B cell (primary cell): Measurements from ENCODE around the gene CD38. TPM values are rescaled to one million over a fixed set of nuclear protein-coding genes. Genes with fewer than 3 reads are reported as not detected.

Experiments used
- ATAC-seq: fragments of 200-7000 bp; cut with Tn5 transposase; one replicate; pipeline ENCODE4 v1.10.0; 2021; ENCODE audit warnings: low read depth, mild to moderate bottlenecking, moderate number of reproducible peaks, moderate library complexity
- CTCF ChIA-PET: fragments of 350-600 bp; sonication (Branson Sonifier 250); formaldehyde crosslinking; loops from one replicate; lab custom pipeline; 2021; ENCODE audit warnings: antibody characterized with exemption, inconsistent platforms; lab: Charles Lee
- POLR2A ChIA-PET: fragments of 350-600 bp; sonication (Branson Sonifier 250); formaldehyde crosslinking; loops from one replicate; lab custom pipeline; 2021; ENCODE audit warnings: antibody characterized with exemption; lab: Charles Lee
- DNase-seq: peaks from one replicate; pipeline ENCODE4 v3.0.0; 2013
- H2AFZ ChIP-seq: 2 replicates; pipeline ENCODE4 v1.6.1; 2012; ENCODE audit warnings: mild to moderate bottlenecking, low read depth, low read length; ENCODE audit not compliant: insufficient read depth, poor library complexity, severe bottlenecking
- H3K27ac ChIP-seq, 2 donors: 1 replicate in 1 of 2; 2 replicates in 1 of 2; pipeline ENCODE4 v1.5.1; 2012 to 2013; ENCODE audit warnings: low read length in 2 of 2, mild to moderate bottlenecking in 2 of 2, moderate library complexity in 1 of 2
- H3K27me3 ChIP-seq, 4 experiments: fragments of 200-600 bp in 1 of 4; sonication (generic) in 1 of 4; replicated peaks in 1 of 4; 1 replicate in 2 of 4; 2 replicates in 2 of 4; pipeline versions ENCODE4 v1.6.1 to v1.7.0; 2013 to 2016; ENCODE audit warnings: low read length in 3 of 4, mild to moderate bottlenecking in 2 of 4, mixed read lengths in 1 of 4, moderate library complexity in 1 of 4; ENCODE audit not compliant: insufficient read depth in 4 of 4, control insufficient read depth in 3 of 4; ENCODE audit errors: control extremely low read depth in 1 of 4
- H3K36me3 ChIP-seq, 2 experiments: replicated peaks in 1 of 2; 1 replicate in 1 of 2; 2 replicates in 1 of 2; pipeline versions ENCODE4 v1.6.1 to v1.7.1; 2013; ENCODE audit warnings: low read length in 1 of 2; ENCODE audit not compliant: insufficient read depth in 2 of 2, control insufficient read depth in 1 of 2; ENCODE audit errors: control extremely low read depth in 1 of 2, extremely low read depth in 1 of 2
- H3K4me1 ChIP-seq, 2 donors: fragments of 200-600 bp in 1 of 2; sonication (generic) in 1 of 2; 1 replicate in 1 of 2; 2 replicates in 1 of 2; pipeline versions ENCODE4 v1.5.1 to v1.6.1; 2013 to 2017; ENCODE audit warnings: low read length in 2 of 2; ENCODE audit not compliant: control insufficient read depth in 2 of 2, insufficient read depth in 2 of 2
- H3K4me2 ChIP-seq: replicated peaks from 2 replicates; pipeline ENCODE3; 2012; ENCODE audit warnings: mild to moderate bottlenecking, low read depth, low read length; ENCODE audit not compliant: poor library complexity, severe bottlenecking
- H3K4me3 ChIP-seq, 5 experiments: fragments of 200-600 bp in 1 of 5; sonication (generic) in 1 of 5; 1 replicate in 3 of 5; 2 replicates in 2 of 5; pipeline versions ENCODE4 v1.5.1 to v1.7.0; 2011 to 2016; ENCODE audit warnings: low read length in 4 of 5, mild to moderate bottlenecking in 4 of 5, low read depth in 2 of 5, control low read depth in 1 of 5, moderate library complexity in 1 of 5; ENCODE audit not compliant: insufficient read depth in 1 of 5; ENCODE audit errors: control extremely low read depth in 1 of 5, extremely low read depth in 1 of 5
- H3K79me2 ChIP-seq: fragments of 200-600 bp; sonication (generic); one replicate; pipeline ENCODE4 v1.6.0; 2016; ENCODE audit warnings: low read length; ENCODE audit not compliant: control insufficient read depth, insufficient read depth
- H3K9ac ChIP-seq: fragments of 200-600 bp; sonication (generic); 2 replicates; pipeline ENCODE4 v1.6.1; 2017; ENCODE audit warnings: mild to moderate bottlenecking, low read length, moderate library complexity
- H3K9me3 ChIP-seq, 3 donors: one replicate each; pipeline versions ENCODE4 v1.6.1 to v1.7.1; 2013; ENCODE audit warnings: low read length in 2 of 3; ENCODE audit not compliant: control insufficient read depth in 2 of 3, insufficient read depth in 1 of 3; ENCODE audit errors: control extremely low read depth in 1 of 3
- H4K20me1 ChIP-seq: 2 replicates; pipeline ENCODE4 v1.6.0; 2012; ENCODE audit warnings: mild to moderate bottlenecking, low read length; ENCODE audit not compliant: insufficient read depth, control insufficient read depth, poor library complexity, severe bottlenecking
- H3K27ac Mint-ChIP-seq: one replicate; pipeline ENCODE4 v1.8.0; 2021; ENCODE audit warnings: mixed read lengths
- H3K27me3 Mint-ChIP-seq: one replicate; pipeline ENCODE4 v1.8.0; 2021; ENCODE audit warnings: mixed read lengths
- H3K4me1 Mint-ChIP-seq: one replicate; pipeline ENCODE4 v1.8.0; 2021; ENCODE audit warnings: mixed read lengths
- H3K4me3 Mint-ChIP-seq: one replicate; pipeline ENCODE4 v1.8.0; 2021; ENCODE audit warnings: mixed read lengths
- H3K9me3 Mint-ChIP-seq: one replicate; pipeline ENCODE4 v1.8.0; 2022; ENCODE audit warnings: mixed read lengths; ENCODE audit not compliant: insufficient read depth
- EZH2 ChIP-seq: IDR thresholded peaks from 2 replicates; pipeline ENCODE4 v1.6.1; 2012; ENCODE audit warnings: borderline replicate concordance, low read depth, mild to moderate bottlenecking, moderate library complexity, low read length; ENCODE audit not compliant: insufficient read depth, poor library complexity, severe bottlenecking
- WGBS: methylation state at CpG from one replicate; pipeline ENCODE4 v1.1.5; 2013; ENCODE audit warnings: missing lambda C conversion rate; ENCODE audit not compliant: insufficient coverage; 5-methylcytosine and 5-hydroxymethylcytosine counted together
- intact Hi-C: fragments of 100-400 bp; cut with micrococcal nuclease; formaldehyde crosslinking; loops from one replicate; pipeline ENCODE4 v1.10.0; 2022
- polyA plus RNA-seq: library from polyadenylated mRNA; depleted of rRNA; stranded (reverse); fragments of >200 nt; gene quantifications from 2 replicates; pipeline ENCODE4 v1.2.3, GENCODE V29; 2012
- total RNA-seq, 2 donors: library from RNA; stranded (reverse); fragments of 120-200 nt in 1 of 2; gene quantifications; 1 replicate in 1 of 2; 2 replicates in 1 of 2; pipeline versions ENCODE4 v1.2.3 to v1.2.4, GENCODE V29; 2013 to 2022
- TF ChIP-seq, protein P1 (sequence below): fragments of 200-600 bp; IDR thresholded peaks from one replicate; pipeline ENCODE4 v1.8.0; 2022; ENCODE audit warnings: antibody characterized with exemption, mild to moderate bottlenecking

CD38 gene
- total and polyA plus RNA-seq, 2 donors (not counting 1 experiment from before 2014, with no cell fraction given) = 10.1 to 12.9 TPM

DNA sequence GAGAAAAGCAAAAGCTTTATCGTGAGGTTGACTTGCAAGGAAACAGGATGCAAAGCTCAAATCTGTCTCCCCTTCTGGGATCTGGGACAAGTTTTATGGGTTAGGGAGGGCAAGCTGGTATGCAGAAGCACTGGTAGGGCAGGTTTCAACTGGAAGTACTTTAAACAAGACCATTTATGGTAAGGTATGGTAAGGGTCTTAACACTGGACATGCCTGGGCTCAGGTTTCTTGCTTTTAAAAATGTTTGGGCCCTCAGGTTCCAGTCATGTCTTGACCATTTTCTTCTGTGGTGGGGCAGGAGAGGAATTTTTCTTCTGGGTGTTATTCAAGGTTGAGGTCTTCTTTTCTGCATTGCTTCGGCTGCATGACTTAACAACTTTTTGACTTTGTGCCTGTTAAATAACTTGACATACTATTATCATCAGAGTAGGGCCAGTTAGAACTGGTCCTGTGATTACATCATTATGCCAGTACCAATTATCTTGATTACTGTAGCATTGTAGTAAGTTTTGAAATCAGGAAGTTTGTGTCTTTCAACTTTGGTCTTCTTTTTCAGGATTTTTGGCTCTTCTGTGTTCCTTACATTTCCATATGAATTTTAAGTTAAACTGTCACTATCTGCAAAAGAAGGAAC is 33.7 kb downstream of the CD38 start:
- Histone ChIP-seq H3K9ac (no peak overlapping the region), H3K4me3 (no peak overlapping the region), H3K27ac (no peak overlapping the region), H3K79me2 (peaks cover 31% of the 10 kb centered on the region), H3K36me3 (peaks cover 0 to under 1% of the 10 kb centered on the region in 2 experiments), H3K27me3 (no peaks in the 10 kb centered on the region), H4K20me1 (no peaks in the 10 kb centered on the region), H3K9me3 (no peaks in the 10 kb centered on the region), H2AFZ (no peak overlapping the region), H3K4me2 (no peak overlapping the region), H3K4me1 (peaks cover 18 to 19% of the 10 kb centered on the region in 2 donors)
- intact Hi-C loops = no loop called here
- 89% methylated on average over 1 of the region's 2 CpGs for WGBS
- no peak overlapping the region for H3K4me3 Mint-ChIP-seq
- peaks cover 2% of the 10 kb centered on the region for H3K9me3 Mint-ChIP-seq
- TF ChIP-seq, protein P1, sequence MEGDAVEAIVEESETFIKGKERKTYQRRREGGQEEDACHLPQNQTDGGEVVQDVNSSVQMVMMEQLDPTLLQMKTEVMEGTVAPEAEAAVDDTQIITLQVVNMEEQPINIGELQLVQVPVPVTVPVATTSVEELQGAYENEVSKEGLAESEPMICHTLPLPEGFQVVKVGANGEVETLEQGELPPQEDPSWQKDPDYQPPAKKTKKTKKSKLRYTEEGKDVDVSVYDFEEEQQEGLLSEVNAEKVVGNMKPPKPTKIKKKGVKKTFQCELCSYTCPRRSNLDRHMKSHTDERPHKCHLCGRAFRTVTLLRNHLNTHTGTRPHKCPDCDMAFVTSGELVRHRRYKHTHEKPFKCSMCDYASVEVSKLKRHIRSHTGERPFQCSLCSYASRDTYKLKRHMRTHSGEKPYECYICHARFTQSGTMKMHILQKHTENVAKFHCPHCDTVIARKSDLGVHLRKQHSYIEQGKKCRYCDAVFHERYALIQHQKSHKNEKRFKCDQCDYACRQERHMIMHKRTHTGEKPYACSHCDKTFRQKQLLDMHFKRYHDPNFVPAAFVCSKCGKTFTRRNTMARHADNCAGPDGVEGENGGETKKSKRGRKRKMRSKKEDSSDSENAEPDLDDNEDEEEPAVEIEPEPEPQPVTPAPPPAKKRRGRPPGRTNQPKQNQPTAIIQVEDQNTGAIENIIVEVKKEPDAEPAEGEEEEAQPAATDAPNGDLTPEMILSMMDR = no peak
- TF ChIP-seq EZH2 = no peak
- H3K27ac Mint-ChIP-seq = no peak overlapping the region
- H3K4me1 Mint-ChIP-seq = peaks cover 32% of the 10 kb centered on the region
- no peaks in the 10 kb centered on the region for H3K27me3 Mint-ChIP-seq
- ChIA-PET CTCF (no interaction called here), POLR2A (no interaction called here)
- DNase-seq (no peak), ATAC-seq (no peak)

DNA sequence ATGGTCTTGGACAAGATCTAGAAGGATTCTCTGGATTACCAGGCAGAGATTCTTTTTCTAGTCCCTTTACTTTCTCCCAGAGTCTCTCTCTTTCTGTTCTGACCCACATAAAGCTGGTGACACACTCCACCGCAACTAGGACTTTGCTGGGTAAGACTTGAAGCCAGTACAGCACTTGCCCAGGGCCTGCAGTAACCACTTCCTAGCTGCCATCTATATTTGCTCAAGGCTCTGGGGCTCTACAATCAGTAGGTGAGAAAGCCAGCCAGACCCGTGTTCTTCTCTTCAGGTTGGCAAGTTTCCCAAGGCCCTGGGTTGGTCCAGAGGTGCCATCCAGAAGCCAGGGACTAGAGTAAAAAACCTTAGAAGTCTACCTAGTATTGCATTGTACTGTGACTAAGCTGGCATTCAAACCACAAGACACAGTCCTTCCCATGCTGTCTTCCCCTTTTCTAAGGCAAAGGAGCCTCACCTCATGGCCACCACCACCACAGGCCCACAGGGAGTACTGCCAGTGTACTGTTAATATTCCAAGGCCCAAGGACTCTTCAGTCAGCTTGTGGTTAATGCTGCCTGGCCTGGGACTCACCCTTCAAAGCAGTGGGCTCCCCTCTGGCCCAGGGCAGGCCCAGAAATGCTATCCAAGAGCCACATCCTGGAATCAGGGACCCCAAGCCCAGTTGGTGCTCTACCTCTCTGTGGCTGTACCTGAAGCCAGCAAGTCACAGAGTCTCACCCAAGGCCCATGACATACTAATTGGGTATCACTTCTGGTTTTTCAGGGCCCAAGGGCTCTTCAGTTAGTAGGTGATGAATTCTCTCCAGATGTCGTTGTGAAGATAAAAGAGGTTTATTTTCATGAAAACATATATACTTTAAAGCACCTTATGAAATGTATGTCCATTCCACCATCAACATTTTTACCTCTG is 54.7 kb downstream of the CD38 start:
- Histone ChIP-seq H3K27ac (no peak overlapping the region), H3K9me3 (no peaks in the 10 kb centered on the region), H3K27me3 (no peaks in the 10 kb centered on the region), H4K20me1 (no peaks in the 10 kb centered on the region), H3K79me2 (no peaks in the 10 kb centered on the region), H3K36me3 (peaks cover 0 to 6% of the 10 kb centered on the region in 2 experiments), H2AFZ (no peak overlapping the region), H3K4me2 (no peak overlapping the region), H3K4me1 (peaks cover 0 to 4% of the 10 kb centered on the region in 2 donors), H3K9ac (no peak overlapping the region), H3K4me3 (no peak overlapping the region)
- Mint-ChIP-seq H3K4me1 (no peaks in the 10 kb centered on the region), H3K4me3 (no peak overlapping the region), H3K27ac (peak overlapping the region; percentile 28), H3K9me3 (peaks cover 6% of the 10 kb centered on the region), H3K27me3 (no peaks in the 10 kb centered on the region)
- intact Hi-C loops = no loop called here
- TF ChIP-seq, protein P1 = no peak
- WGBS = 93% methylated on average over 2 of the region's 3 CpGs
- DNase-seq = no peak
- POLR2A ChIA-PET = no interaction called here
- CTCF ChIA-PET = no interaction called here
- no peak for ATAC-seq
